HCT116 (cell line): ENCODE measurements around the gene SLC35F3. TPM values are rescaled to one million over a fixed set of nuclear protein-coding genes. Genes with fewer than 3 reads are reported as not detected.

Source experiments
- ATAC-seq: fragments of 200-7000 bp; cut with Tn5 transposase; 2 replicates; pipeline ENCODE4 v1.9.1; 2020; ENCODE audit warnings: mild to moderate bottlenecking, moderate library complexity
- BruUV-seq: library from RNA; stranded (reverse); fragments of 400-500 nt; replicated peaks from 2 replicates; lab custom pipeline; 2021; lab: Mats Ljungman, UMichigan
- CTCF ChIA-PET: fragments of 300-600 bp; sonication (Branson Sonifier 250); formaldehyde crosslinking; loops from one replicate; lab custom pipeline; 2021; ENCODE audit warnings: antibody characterized with exemption; lab: Charles Lee
- POLR2A ChIA-PET: fragments of 300-600, 350-600 bp; sonication (Branson Sonifier 250); formaldehyde crosslinking; loops from one replicate; lab custom pipeline; 2021; ENCODE audit warnings: antibody characterized with exemption; lab: Charles Lee
- RAD21 ChIA-PET, 2 experiments: fragments of 300-600 bp; sonication (Branson Sonifier 250); formaldehyde crosslinking; loops; one replicate each; lab custom pipeline; 2023; ENCODE audit warnings: low total read pairs in 2 of 2; ENCODE audit not compliant: uncharacterized antibody in 2 of 2, unreplicated experiment in 2 of 2, low non-redundant PET in 1 of 2; lab: Charles Lee
- DNase-seq: peaks from one replicate; pipeline ENCODE4 v3.0.0-alpha.2; 2010; ENCODE audit warnings: low read depth, low spot score
- H2AFZ ChIP-seq: fragments of 200-600 bp; shearing (Covaris generic), sonication (generic); 2 replicates; pipeline ENCODE4 v1.6.1; 2017; ENCODE audit warnings: low read depth, mixed run types, mixed read lengths, antibody characterized with exemption, low read length; ENCODE audit not compliant: poor library complexity, severe bottlenecking
- H3K27ac ChIP-seq: 2 replicates; pipeline ENCODE4 v1.5.1; 2012; ENCODE audit warnings: low read depth, low read length
- H3K27me3 ChIP-seq: fragments of 200-600 bp; sonication (generic); 2 replicates; pipeline ENCODE4 v1.6.1; 2016; ENCODE audit warnings: mixed run types, low read length, mixed read lengths; ENCODE audit not compliant: insufficient read depth
- H3K36me3 ChIP-seq, 2 experiments: fragments of 200-500 bp in 1 of 2; fragments of 200-600 bp in 1 of 2; sonication (Bioruptor generic) in 1 of 2; sonication (generic) in 1 of 2; 2 replicates each; pipeline versions ENCODE4 v1.5.1 to v1.6.1; 2014 to 2016; ENCODE audit warnings: low read length in 2 of 2, inconsistent platforms in 1 of 2, mixed read lengths in 1 of 2, mixed run types in 1 of 2; ENCODE audit not compliant: insufficient read depth in 2 of 2, control insufficient read depth in 1 of 2
- H3K4me1 ChIP-seq, 2 experiments: fragments of 200-600 bp in 1 of 2; sonication (generic) in 1 of 2; 2 replicates each; pipeline versions ENCODE4 v1.5.1 to v1.6.1; 2012 to 2017; ENCODE audit warnings: low read length in 2 of 2, inconsistent platforms in 1 of 2, mild to moderate bottlenecking in 1 of 2, mixed read lengths in 1 of 2, mixed run types in 1 of 2, moderate library complexity in 1 of 2; ENCODE audit not compliant: insufficient read depth in 2 of 2, control insufficient read depth in 1 of 2
- H3K4me2 ChIP-seq: fragments of 200-600 bp; sonication (generic); 2 replicates; pipeline ENCODE4 v1.6.1; 2017; ENCODE audit warnings: mixed run types, low read length, mixed read lengths
- H3K4me3 ChIP-seq, 2 experiments: fragments of 200-600 bp in 1 of 2; sonication (generic) in 1 of 2; replicated peaks in 1 of 2; 2 replicates each; pipeline ENCODE4 v1.5.1; 2011 to 2016; ENCODE audit warnings: low read length in 2 of 2, control low read depth in 1 of 2, low read depth in 1 of 2, mild to moderate bottlenecking in 1 of 2, mixed read lengths in 1 of 2, mixed run types in 1 of 2
- H3K79me2 ChIP-seq: fragments of 200-600 bp; sonication (generic); 2 replicates; pipeline ENCODE4 v1.6.1; 2017; ENCODE audit warnings: mild to moderate bottlenecking, mixed run types, low read length, moderate library complexity, mixed read lengths; ENCODE audit not compliant: insufficient read depth
- H3K9ac ChIP-seq: fragments of 200-600 bp; sonication (generic); 2 replicates; pipeline ENCODE4 v1.6.1; 2016; ENCODE audit warnings: low read length, mixed read lengths
- H3K9me2 ChIP-seq: fragments of 200-600 bp; sonication (generic), shearing (Covaris generic); 2 replicates; pipeline ENCODE4 v1.6.1; 2017; ENCODE audit warnings: mixed run types, mild to moderate bottlenecking, moderate library complexity; ENCODE audit not compliant: insufficient read depth
- H3K9me3 ChIP-seq, 2 experiments: fragments of 200-500 bp in 1 of 2; fragments of 200-600 bp in 1 of 2; sonication (Bioruptor generic) in 1 of 2; sonication (generic) in 1 of 2; 2 replicates each; pipeline ENCODE4 v1.6.1; 2014 to 2017; ENCODE audit warnings: low read length in 2 of 2, mixed read lengths in 2 of 2, inconsistent platforms in 1 of 2, low read depth in 1 of 2, mild to moderate bottlenecking in 1 of 2, mixed run types in 1 of 2, moderate library complexity in 1 of 2; ENCODE audit not compliant: control insufficient read depth in 1 of 2, insufficient read depth in 1 of 2
- H4K20me1 ChIP-seq: fragments of 200-600 bp; sonication (generic), shearing (Covaris generic); 2 replicates; pipeline ENCODE4 v1.6.1; 2017; ENCODE audit warnings: mixed run types, mild to moderate bottlenecking, moderate library complexity; ENCODE audit not compliant: insufficient read depth
- CBX3 ChIP-seq: IDR thresholded peaks from 2 replicates; pipeline ENCODE4 v1.6.1; 2012; ENCODE audit warnings: low read depth
- EGR1 ChIP-seq: IDR thresholded peaks from 2 replicates; pipeline ENCODE4 v1.6.1; 2012; ENCODE audit warnings: low read depth
- EZH2 ChIP-seq: fragments of 200-600 bp; sonication (generic); IDR thresholded peaks from 2 replicates; pipeline ENCODE4 v1.6.1; 2017; ENCODE audit warnings: antibody characterized with exemption, mixed run types
- MAX ChIP-seq: IDR thresholded peaks from 2 replicates; pipeline ENCODE4 v1.6.1; 2012
- POLR2AphosphoS5 ChIP-seq: IDR thresholded peaks from 2 replicates; pipeline ENCODE4 v1.6.1; 2011; ENCODE audit warnings: mild to moderate bottlenecking, low read depth, low read length, moderate library complexity
- RAD21 ChIP-seq: IDR thresholded peaks from 2 replicates; pipeline ENCODE4 v1.6.1; 2012; ENCODE audit warnings: low read depth, mild to moderate bottlenecking
- REST ChIP-seq: IDR thresholded peaks from 2 replicates; pipeline ENCODE4 v1.6.1; 2012; ENCODE audit warnings: low read depth
- SP1 ChIP-seq: IDR thresholded peaks from 2 replicates; pipeline ENCODE4 v1.6.1; 2012; ENCODE audit warnings: low read depth
- SRF ChIP-seq: IDR thresholded peaks from 2 replicates; pipeline ENCODE4 v1.6.1; 2012; ENCODE audit warnings: low read depth
- TCF7L2 ChIP-seq: IDR thresholded peaks from 2 replicates; pipeline ENCODE4 v1.7.0; 2011; ENCODE audit warnings: borderline replicate concordance, inconsistent platforms; ENCODE audit not compliant: insufficient read depth, insufficient read length; ENCODE audit errors: extremely low read depth
- ZNF274 ChIP-seq: fragments of 200-500 bp; sonication (Bioruptor generic); IDR thresholded peaks from 2 replicates; pipeline ENCODE4 v1.6.1; 2014; ENCODE audit warnings: mild to moderate bottlenecking, low read depth, low read length, inconsistent platforms
- intact Hi-C: fragments of 100-400 bp; cut with micrococcal nuclease; formaldehyde crosslinking; loops from 2 replicates; pipeline ENCODE4 v1.10.0; 2022
- total RNA-seq: library from RNA; stranded (reverse); gene quantifications from one replicate; pipeline ENCODE4 v1.2.1, GENCODE V29; 2021; ENCODE audit not compliant: unreplicated experiment
- TF ChIP-seq, protein P1 (sequence below): IDR thresholded peaks from 2 replicates; pipeline ENCODE4 v1.6.1; 2012

The SLC35F3 gene
- total RNA-seq, 1 experiment from 2014 or later: 6.4 TPM

DNA sequence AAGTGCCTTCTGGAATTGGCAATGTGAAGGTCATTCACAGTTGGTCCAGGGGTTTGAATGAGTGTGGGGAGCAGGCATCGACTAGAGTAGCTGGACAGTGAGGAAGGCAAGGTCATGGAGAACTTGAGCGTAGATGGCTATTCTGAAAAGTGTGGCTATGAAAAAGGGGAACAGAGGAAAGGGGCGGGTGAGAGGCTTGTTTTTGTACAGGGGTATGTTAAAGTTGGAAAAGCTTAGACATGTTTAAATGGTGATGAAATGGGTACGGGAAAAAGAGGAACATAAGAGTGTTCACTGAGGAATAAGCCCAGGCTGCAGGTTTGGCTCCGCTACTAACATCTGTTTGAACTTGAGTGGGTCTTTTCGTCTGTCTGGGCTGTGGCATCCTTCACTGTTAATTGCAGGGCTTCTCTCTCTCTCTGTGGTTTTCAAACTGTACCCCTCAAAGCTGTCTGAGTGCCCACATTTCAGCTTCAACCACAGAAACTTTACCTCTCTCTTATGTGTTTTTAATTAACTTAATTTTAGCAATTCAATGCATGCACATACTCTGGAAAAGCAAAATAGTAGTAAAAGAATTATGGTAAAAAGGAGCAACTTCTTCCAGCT is 398.0 kb downstream of the SLC35F3 start:
- POLR2A ChIA-PET: no interaction called here
- Histone ChIP-seq H3K9ac (no peak overlapping the region), H3K27me3 (no peaks in the 10 kb centered on the region), H3K27ac (no peak overlapping the region), H2AFZ (no peak overlapping the region), H3K79me2 (no peaks in the 10 kb centered on the region), H3K36me3 (no peaks in the 10 kb centered on the region), H3K9me3 (no peaks in the 10 kb centered on the region), H3K9me2 (no peaks in the 10 kb centered on the region)
- DNase-seq (no peak), ATAC-seq (no peak)
- intact Hi-C loops: no loop called here
- no TSS peak for BruUV-seq
- RAD21 ChIA-PET: no interaction called here
- CTCF ChIA-PET: no interaction called here
- TF ChIP-seq CBX3: no peak
- no peak for TF ChIP-seq EGR1
- TF ChIP-seq, protein P1, sequence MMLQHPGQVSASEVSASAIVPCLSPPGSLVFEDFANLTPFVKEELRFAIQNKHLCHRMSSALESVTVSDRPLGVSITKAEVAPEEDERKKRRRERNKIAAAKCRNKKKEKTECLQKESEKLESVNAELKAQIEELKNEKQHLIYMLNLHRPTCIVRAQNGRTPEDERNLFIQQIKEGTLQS: no peak
- TF ChIP-seq MAX: no peak
- TF ChIP-seq SP1: no peak
- TF ChIP-seq POLR2AphosphoS5: no peak
- TF ChIP-seq SRF: no peak
- no peak for TF ChIP-seq ZNF274
- TF ChIP-seq EZH2: no peak
- TF ChIP-seq, all 23 proteins: peak for 0
- Histone ChIP-seq H3K4me2 (no peak overlapping the region), H4K20me1 (no peaks in the 10 kb centered on the region), H3K4me3 (no peak overlapping the region), H3K4me1 (no peaks in the 10 kb centered on the region)

DNA sequence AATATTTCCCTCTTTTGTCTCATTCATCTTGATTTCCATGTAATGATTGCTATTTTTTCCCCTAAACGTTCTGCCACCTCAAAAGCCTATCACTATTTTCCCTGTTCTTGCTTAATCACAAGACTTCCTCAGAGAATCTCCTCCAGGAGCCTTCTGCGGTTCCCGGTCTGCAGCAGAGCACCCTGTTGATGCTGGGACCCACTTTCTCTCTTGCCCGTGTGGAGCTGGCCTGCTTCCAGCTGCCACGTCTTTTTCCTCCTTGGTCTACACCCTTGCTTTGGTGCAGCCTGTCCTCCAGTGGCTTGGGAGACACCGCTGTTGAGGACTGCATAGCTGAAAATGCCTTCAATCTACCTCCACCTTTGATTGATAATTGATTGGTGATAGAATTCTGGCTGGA is 398.8 kb downstream of the SLC35F3 start:
- RAD21 ChIA-PET: no interaction called here
- TF ChIP-seq TCF7L2 (no peak), SP1 (no peak), SRF (no peak), MAX (no peak), EGR1 (no peak), EZH2 (no peak), POLR2AphosphoS5 (no peak), RAD21 (no peak), REST (no peak)
- no peak for ATAC-seq
- no peaks in the 10 kb centered on the region for H3K27me3 ChIP-seq
- no peaks in the 10 kb centered on the region for H3K79me2 ChIP-seq
- no peak overlapping the region for H3K4me2 ChIP-seq
- POLR2A ChIA-PET: no interaction called here
- DNase-seq: no peak
- BruUV-seq: no TSS peak
- no peaks in the 10 kb centered on the region for H4K20me1 ChIP-seq
- no peak overlapping the region for H3K4me3 ChIP-seq
- no peaks in the 10 kb centered on the region for H3K36me3 ChIP-seq
- H3K9me2 ChIP-seq: no peaks in the 10 kb centered on the region
- H3K9ac ChIP-seq: no peak overlapping the region
- no peaks in the 10 kb centered on the region for H3K9me3 ChIP-seq
- intact Hi-C loops: no loop called here
- no peaks in the 10 kb centered on the region for H3K4me1 ChIP-seq
- CTCF ChIA-PET: no interaction called here
- H3K27ac ChIP-seq: no peak overlapping the region
- no peak overlapping the region for H2AFZ ChIP-seq
